PC-3 (cell line): Measurements from ENCODE around the gene BSN. TPM values are rescaled to one million over a fixed set of nuclear protein-coding genes. Genes with fewer than 3 reads are reported as not detected.
A peak's percentile ranks its signal among the peaks of the same experiment; 100 is the strongest.

Source experiments
- ATAC-seq: fragments of 200-7000 bp; cut with Tn5 transposase; 2 replicates; pipeline ENCODE4 v1.9.1; 2020; ENCODE audit warnings: mild to moderate bottlenecking, moderate library complexity
- BruUV-seq: library from RNA; stranded (reverse); fragments of 400-500 nt; replicated peaks from 2 replicates; lab custom pipeline; 2021; lab: Mats Ljungman, UMichigan
- CTCF ChIA-PET: fragments of 300-600 bp; sonication (Branson Sonifier 250); formaldehyde crosslinking; loops from one replicate; lab custom pipeline; 2022; ENCODE audit warnings: antibody characterized with exemption; lab: Charles Lee
- POLR2A ChIA-PET: fragments of 300-600 bp; sonication (Branson Sonifier 250); formaldehyde crosslinking; loops from one replicate; lab custom pipeline; 2022; ENCODE audit warnings: antibody characterized with exemption; ENCODE audit not compliant: unreplicated experiment; lab: Charles Lee
- DNase-seq: peaks from one replicate; pipeline ENCODE4 v3.0.0-alpha.2; 2015
- H2AFZ ChIP-seq: fragments of 300-600 bp; sonication (generic); 2 replicates; pipeline ENCODE4 v1.6.0; 2016; ENCODE audit warnings: antibody characterized with exemption, low read length
- H3F3A ChIP-seq: fragments of 300-600 bp; sonication (generic); one replicate; pipeline ENCODE4 v1.6.0; 2017; ENCODE audit warnings: antibody characterized with exemption, low read length, control low read depth, mild to moderate bottlenecking; ENCODE audit not compliant: unreplicated experiment
- H3K27ac ChIP-seq: fragments of 300-600 bp; sonication (generic); 2 replicates; pipeline ENCODE4 v1.5.1; 2016; ENCODE audit warnings: mild to moderate bottlenecking, low read length
- H3K27me3 ChIP-seq: fragments of 300-600 bp; sonication (generic); 2 replicates; pipeline ENCODE4 v1.6.1; 2016; ENCODE audit warnings: low read length, mixed read lengths
- H3K36me3 ChIP-seq: fragments of 300-600 bp; sonication (generic); 2 replicates; pipeline ENCODE4 v1.6.1; 2016; ENCODE audit warnings: low read depth, mixed run types, low read length, mixed read lengths
- H3K4me1 ChIP-seq: fragments of 300-600 bp; sonication (generic); 2 replicates; pipeline ENCODE4 v1.5.1; 2016; ENCODE audit warnings: low read length; ENCODE audit not compliant: insufficient read depth
- H3K4me2 ChIP-seq: fragments of 300-600 bp; sonication (generic); 2 replicates; pipeline ENCODE4 v1.6.0; 2016; ENCODE audit warnings: low read length
- H3K4me3 ChIP-seq: fragments of 300-600 bp; sonication (generic); 2 replicates; pipeline ENCODE4 v1.5.1; 2016; ENCODE audit warnings: mild to moderate bottlenecking, low read length, mixed read lengths
- H3K79me2 ChIP-seq: fragments of 300-600 bp; sonication (generic); 2 replicates; pipeline ENCODE4 v1.6.1; 2017; ENCODE audit warnings: low read length, mixed read lengths
- H3K9ac ChIP-seq: fragments of 300-600 bp; sonication (generic); 2 replicates; pipeline ENCODE4 v1.6.0; 2016; ENCODE audit warnings: mild to moderate bottlenecking, low read length
- H3K9me2 ChIP-seq: fragments of 300-600 bp; sonication (generic); replicated peaks from 2 replicates; pipeline ENCODE4 v1.6.1; 2016; ENCODE audit warnings: mixed run types, low read length, mixed read lengths
- H3K9me3 ChIP-seq: fragments of 300-600 bp; sonication (generic); 2 replicates; pipeline ENCODE4 v1.6.1; 2016; ENCODE audit warnings: low read length, mixed read lengths
- H4K20me1 ChIP-seq: fragments of 300-600 bp; sonication (generic); 2 replicates; pipeline ENCODE4 v1.6.1; 2016; ENCODE audit warnings: low read length, mixed read lengths
- CTCF ChIP-seq: fragments of 300-600 bp; sonication (generic); conservative IDR thresholded peaks from 2 replicates; pipeline ENCODE4 v1.5.1; 2017; ENCODE audit warnings: antibody characterized with exemption, low read depth, mild to moderate bottlenecking, low read length
- EZH2 ChIP-seq: fragments of 300-600 bp; sonication (generic); IDR thresholded peaks from one replicate; pipeline ENCODE4 v1.6.1; 2017; ENCODE audit warnings: antibody characterized with exemption, mild to moderate bottlenecking, low read length; ENCODE audit not compliant: unreplicated experiment
- EZH2phosphoT487 ChIP-seq: fragments of 300-600 bp; sonication (generic); IDR thresholded peaks from 2 replicates; pipeline ENCODE4 v1.6.1; 2018; ENCODE audit warnings: mild to moderate bottlenecking, antibody characterized with exemption, low read length, borderline replicate concordance
- intact Hi-C: fragments of 100-400 bp; cut with micrococcal nuclease; formaldehyde crosslinking; loops from 2 replicates; pipeline ENCODE4 v1.9.0; 2023
- total RNA-seq: library from RNA; depleted of rRNA; stranded (reverse); fragments of >200 nt; gene quantifications from 2 replicates; pipeline ENCODE4 v1.2.3, GENCODE V29; 2014

Gene BSN
- total RNA-seq, 1 experiment from 2014 or later: 0.80 TPM

- Histone ChIP-seq H3K4me1 (no peaks in the 10 kb centered on the region), H2AFZ (no peak overlapping the region), H3K9me2 (no peaks in the 10 kb centered on the region), H3K27me3 (no peaks in the 10 kb centered on the region), H3K4me2 (no peak overlapping the region), H3K4me3 (no peak overlapping the region), H3K36me3 (peaks cover 10% of the 10 kb centered on the region; the same call in 1 of the 2 replicates), H3K79me2 (no peaks in the 10 kb centered on the region), H3K27ac (no peak overlapping the region), H3F3A (no peaks in the 10 kb centered on the region), H4K20me1 (no peaks in the 10 kb centered on the region), H3K9ac (no peak overlapping the region), H3K9me3 (no peaks in the 10 kb centered on the region)
- DNase-seq: peak; percentile 81
- TF ChIP-seq CTCF (peak; percentile 85), EZH2 (no peak)
- BruUV-seq: no TSS peak
- peak; percentile 88 for ATAC-seq
- intact Hi-C loops: loop anchor here (1.0 kb wide), 3 partner anchors 99 to 203 kb away; no protein-coding TSS in a partner anchor
- ChIA-PET POLR2A (no interaction called here), CTCF (interaction anchor here (0.6 kb wide), 1 partner anchor 233 kb away, joined by 10 read pairs; the partner anchor contains the start of gene DAG1)
Observed at GRCh38 chr3:49703443-49703927, 149.2 kb downstream of the BSN start.

GRCh38 chr3:49703956-49704355 lies 149.7 kb downstream of the BSN start:
- no peak for TF ChIP-seq EZH2phosphoT487
- no peak for TF ChIP-seq CTCF
- TF ChIP-seq EZH2: no peak
- peaks cover 10% of the 10 kb centered on the region; the same call in 1 of the 2 replicates for H3K36me3 ChIP-seq
- no TSS peak for BruUV-seq
- H2AFZ ChIP-seq: no peak overlapping the region
- H3K9me3 ChIP-seq: no peaks in the 10 kb centered on the region
- H3K9me2 ChIP-seq: no peaks in the 10 kb centered on the region
- no peak overlapping the region for H3K9ac ChIP-seq
- no peaks in the 10 kb centered on the region for H3K4me1 ChIP-seq
- H3K79me2 ChIP-seq: no peaks in the 10 kb centered on the region
- no peak overlapping the region for H3K27ac ChIP-seq
- ChIA-PET POLR2A (no interaction called here), CTCF (interaction anchor here (0.6 kb wide), 1 partner anchor 234 kb away, joined by 10 read pairs; the partner anchor contains the start of gene DAG1)
- H3F3A ChIP-seq: no peaks in the 10 kb centered on the region
- intact Hi-C loops: loop anchor here (1.0 kb wide), 3 partner anchors 98 to 202 kb away; no protein-coding TSS in a partner anchor
- DNase-seq (no peak), ATAC-seq (no peak)
- H4K20me1 ChIP-seq: no peaks in the 10 kb centered on the region
- H3K4me2 ChIP-seq: no peak overlapping the region
- no peak overlapping the region for H3K4me3 ChIP-seq
- H3K27me3 ChIP-seq: no peaks in the 10 kb centered on the region

- ATAC-seq: no peak
- Histone ChIP-seq H4K20me1 (no peaks in the 10 kb centered on the region), H3K27me3 (no peaks in the 10 kb centered on the region), H3K4me2 (no peak overlapping the region), H2AFZ (no peak overlapping the region), H3K36me3 (peaks cover 10% of the 10 kb centered on the region; the same call in 1 of the 2 replicates), H3K27ac (no peak overlapping the region), H3K4me1 (no peaks in the 10 kb centered on the region), H3K79me2 (no peaks in the 10 kb centered on the region), H3F3A (no peaks in the 10 kb centered on the region), H3K4me3 (no peak overlapping the region), H3K9me3 (no peaks in the 10 kb centered on the region), H3K9ac (no peak overlapping the region), H3K9me2 (no peaks in the 10 kb centered on the region)
- no peak for TF ChIP-seq CTCF
- no peak for TF ChIP-seq EZH2phosphoT487
- no peak for TF ChIP-seq EZH2
- intact Hi-C loops: no loop called here
- BruUV-seq: no TSS peak
- CTCF ChIA-PET: no interaction called here
- POLR2A ChIA-PET: no interaction called here
- DNase-seq: no peak
Observed at GRCh38 chr3:49704629-49705028, 150.4 kb downstream of the BSN start.
